Endometrium (tissue), 2 donors: ENCODE measurements around the gene KCNA2.

ENCODE experiments used
- FAIRE-seq: peaks from 2 replicates; lab custom pipeline; 2012; peaks lifted over from hg19 to GRCh38; lab: Jason Lieb, UNC
- donor health status: control.
- donor health status: control.

The KCNA2 gene

DNA sequence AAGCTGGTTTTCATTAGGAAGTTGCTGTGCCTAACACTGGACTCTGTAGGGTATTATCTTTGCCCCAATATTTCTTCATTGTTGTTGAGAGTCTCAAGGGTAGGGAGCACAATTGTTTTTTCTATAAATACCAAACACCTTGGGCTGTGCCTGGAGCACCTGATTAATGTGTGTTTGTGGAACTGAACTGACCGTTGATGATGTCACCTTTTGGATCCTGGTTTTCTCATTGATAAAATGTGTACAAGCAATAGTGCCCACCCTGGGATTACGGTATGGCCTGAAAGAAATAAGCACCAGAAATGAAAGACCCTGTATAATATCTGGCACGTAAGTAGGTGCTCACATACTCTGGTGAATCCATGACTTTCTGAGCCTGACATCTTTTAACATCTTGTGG, 39.3 kb downstream of the KCNA2 start:
- FAIRE-seq = no peak

DNA sequence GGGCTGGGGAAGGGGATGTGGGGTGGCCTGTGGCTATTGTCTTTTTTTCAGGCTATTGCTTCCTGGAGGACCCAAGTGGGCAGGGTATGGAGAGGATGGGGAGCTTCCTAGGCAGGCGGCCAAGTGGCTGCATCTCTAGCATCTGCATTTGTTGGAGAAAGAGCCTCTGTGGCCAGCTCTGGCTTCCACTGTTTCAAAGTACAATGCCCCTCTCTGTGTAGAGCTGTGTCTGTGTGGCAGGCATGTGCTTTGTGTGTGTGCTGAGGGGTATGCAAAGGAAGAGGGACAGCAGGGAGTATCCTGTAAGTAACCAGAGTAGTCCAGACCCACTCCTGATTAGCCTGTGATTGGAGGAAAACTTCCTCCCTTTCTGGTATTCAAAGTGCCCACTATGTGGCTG, 40.6 kb downstream of the KCNA2 start:
- no peak for FAIRE-seq

DNA sequence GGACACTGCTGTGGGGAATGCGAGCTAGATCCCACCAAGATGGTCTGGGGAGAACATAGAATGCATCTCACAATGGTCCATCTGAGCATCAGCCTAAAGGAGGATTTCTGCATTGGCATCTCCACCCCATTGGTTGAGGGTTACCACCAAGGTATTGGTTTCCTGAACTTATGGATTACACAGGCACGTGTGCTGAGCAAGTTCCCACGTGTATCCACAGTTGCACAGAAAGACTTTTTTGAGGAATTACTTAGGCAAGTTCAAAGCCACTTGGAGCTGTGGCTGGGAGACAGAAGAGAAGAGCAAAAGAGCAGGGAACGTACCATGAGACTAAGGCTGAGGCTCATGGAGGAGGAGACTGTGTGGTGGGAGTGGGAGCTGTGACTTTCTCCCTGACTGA, 43.1 kb downstream of the KCNA2 start:
- no peak for FAIRE-seq

DNA sequence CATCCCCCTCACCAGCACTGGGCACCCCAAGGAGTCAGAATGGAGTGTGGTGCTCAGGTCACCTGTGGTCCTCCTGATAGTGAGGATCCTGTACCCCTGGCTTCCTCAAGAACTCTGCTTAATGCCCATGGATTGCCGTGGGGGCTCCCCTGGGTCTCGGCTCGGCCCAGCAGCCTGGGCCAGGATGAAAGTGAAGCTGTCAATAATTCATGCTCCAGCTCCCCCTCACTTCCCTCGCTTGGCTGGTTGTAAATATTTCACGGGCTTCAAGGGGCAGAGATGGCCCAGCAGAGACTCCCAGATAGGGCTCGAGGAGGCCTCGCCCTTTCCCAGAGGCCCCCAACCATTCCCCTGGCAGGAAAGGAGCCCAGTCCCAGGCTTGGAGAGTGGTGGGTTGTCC, 44.6 kb downstream of the KCNA2 start:
- no peak for FAIRE-seq

DNA sequence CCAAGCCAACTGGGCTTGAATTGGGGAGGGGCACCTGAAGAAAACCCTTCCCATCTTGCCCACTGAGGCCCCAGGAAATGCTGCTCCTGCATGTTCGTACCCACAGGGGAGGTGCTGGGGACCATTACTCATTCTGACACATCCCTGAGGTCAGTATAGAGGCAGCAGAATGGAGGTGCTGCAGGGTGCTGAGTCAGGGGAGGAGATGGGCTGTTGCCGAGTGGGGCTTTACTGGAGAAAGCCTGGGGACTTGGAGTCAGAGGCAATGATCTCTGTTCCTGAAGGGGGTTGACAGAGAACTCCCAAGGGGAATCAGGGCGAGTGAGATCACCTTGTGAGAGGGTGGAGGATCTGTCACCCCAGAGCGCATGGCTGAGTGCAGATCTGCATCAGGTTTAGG, 47.0 kb downstream of the KCNA2 start:
- FAIRE-seq = no peak

DNA sequence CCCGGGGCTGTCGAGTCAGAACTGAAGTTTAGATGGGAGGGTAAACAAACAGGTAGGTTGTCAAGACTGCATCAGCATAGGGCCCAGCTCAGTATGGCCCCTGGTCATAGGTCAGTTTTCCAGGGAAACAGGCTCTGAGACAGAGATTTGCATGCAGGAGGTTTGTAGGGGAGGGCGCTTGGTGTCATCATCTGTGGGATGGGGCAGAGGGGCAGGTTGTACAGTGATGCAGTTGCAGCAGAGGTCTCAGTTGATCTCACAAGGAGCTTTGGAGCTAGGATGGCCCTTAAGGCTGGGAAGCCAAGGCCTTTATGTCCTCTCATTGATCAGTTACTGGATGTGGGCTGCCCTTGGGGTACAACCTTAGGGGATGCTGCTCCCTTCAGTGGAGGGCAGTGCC, 48.7 kb downstream of the KCNA2 start:
- no peak for FAIRE-seq

DNA sequence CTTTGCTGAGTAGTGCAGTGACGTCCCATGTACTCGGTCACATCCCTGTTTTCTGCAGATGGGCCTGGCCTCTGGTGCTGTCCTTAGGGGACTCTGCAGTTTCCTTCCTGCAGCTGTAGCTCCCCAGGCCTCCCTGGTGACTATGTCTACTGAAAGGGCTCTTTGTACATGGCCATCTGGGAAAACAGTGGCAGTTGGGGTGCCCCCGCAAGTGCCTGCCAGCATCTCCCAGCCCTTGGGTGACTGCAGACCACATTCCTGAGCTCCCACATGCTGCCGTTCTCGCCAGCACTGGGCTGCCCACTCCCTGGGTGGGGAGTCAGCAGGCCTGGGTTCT, 49.7 kb downstream of the KCNA2 start:
- FAIRE-seq = no peak

DNA sequence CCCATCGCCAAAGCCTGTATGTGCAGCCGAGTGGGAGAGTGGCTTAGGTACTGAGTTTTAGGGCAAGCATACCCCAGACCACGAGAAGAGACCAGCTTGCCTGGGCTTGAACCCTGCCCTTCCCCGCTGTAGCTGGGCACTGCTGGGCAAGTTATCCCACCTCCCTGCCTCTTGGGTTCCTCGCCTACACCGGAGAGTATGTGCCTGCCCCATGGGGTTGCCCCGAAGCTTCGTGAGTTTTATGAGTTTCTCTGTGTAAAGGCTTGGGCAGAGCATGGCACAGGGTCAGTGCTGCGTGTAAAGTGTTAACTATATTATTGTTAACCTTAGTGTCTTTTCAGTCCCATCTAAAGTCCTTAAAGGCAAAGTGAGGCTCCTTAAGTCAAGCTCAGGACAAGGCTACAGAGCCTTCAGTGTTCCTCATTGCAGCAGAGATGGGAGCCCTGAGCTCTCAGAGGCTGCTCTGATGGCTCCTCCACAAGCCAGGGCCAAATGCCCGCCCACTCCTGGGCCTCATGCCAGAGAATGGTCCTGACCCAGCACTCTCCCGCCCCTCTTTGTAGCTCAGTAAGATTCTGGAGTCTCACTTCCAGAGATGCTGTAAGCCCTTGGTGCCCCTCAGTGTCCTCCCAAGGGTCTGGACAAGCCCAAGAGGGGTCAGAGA, 50.2 kb downstream of the KCNA2 start:
- no peak for FAIRE-seq

DNA sequence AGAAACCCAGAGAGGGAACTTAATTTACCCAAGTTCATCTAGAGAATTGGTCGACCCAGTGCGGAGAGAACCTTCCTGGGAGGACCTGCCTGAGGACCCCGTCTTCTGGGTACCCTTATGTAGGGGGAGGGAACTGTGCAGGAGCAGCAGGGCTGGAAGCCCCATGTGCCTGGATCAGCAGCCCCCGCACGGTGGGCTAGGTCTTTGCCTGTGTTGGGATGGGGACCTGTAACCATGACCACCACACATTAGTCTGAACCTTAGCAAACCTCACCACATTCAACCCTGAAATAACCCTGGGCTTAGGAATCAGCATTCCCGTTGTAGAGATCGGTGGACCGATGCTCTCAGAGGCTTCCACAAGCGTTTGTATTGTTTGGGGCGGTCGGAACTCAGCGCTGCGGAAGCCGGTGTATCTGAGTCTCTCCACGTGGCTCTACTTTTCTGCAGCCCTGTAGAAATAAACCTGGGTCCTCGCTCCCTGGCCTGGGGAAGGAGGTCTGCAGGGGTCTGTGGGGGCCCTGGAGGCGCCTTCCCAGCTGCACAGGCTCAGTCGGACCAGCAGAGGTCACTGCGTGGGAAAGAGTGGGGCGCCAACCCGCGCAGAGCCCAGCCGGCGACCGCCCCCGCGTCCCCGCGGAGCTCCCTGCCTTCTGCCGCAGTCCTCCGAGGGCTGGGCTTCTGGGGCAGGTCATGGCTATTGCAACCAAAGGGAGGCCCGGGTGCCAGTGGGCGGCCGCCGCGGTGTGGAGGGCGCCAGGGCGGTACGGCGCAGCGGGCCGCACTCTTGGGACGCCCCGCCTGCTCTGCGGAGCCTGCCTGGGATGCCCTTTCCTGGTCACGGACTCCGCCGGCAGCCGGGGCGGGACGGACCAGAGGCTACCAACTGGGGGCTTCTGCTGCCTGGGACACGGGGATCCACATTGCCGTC, 51.0 kb downstream of the KCNA2 start:
- no peak for FAIRE-seq

DNA sequence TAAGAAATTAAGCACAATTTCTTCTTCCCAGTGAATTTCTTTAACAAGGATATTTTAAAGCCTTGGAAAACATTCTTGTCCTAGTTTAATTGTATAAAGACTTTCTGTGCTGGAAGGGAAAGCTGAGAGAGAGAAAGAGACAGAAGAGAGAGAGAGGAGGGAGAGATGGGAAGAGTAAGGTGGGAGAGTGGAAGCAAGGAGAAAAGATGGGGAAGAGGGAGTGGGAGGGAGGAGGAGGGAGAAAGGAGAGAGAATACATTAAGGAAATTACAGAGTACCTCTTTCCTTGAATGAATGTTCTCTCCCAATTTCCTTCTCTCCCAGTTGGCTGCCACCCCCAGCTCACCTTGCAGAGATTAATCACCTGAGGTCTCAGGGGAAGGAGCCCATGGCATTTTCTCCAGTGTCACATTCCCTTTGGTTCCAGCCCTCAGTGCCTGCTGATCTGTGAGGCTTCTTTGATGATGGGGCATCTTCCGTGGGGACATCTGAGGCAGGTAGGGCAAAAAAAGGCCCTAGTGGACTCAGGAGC, 54.8 kb downstream of the KCNA2 start:
- FAIRE-seq = no peak

DNA sequence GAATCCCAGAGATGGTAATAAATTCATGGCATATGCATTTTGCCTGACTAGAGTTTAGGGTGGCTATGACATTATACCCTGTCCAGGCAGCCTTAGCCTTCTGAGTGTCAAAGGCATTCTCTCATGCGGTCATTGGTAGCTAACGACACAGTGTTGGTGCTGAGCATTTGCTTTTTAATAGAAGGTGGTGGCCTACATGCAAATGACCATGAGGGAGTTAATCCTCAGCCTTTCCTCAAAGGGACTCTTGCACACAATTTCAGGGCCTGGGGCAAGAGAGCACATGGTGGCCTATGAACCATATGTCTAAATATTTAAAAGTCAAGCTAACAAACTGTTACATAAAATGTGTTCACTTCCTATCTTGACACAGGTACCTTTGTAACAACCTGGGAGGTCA, 56.3 kb downstream of the KCNA2 start:
- no peak for FAIRE-seq

DNA sequence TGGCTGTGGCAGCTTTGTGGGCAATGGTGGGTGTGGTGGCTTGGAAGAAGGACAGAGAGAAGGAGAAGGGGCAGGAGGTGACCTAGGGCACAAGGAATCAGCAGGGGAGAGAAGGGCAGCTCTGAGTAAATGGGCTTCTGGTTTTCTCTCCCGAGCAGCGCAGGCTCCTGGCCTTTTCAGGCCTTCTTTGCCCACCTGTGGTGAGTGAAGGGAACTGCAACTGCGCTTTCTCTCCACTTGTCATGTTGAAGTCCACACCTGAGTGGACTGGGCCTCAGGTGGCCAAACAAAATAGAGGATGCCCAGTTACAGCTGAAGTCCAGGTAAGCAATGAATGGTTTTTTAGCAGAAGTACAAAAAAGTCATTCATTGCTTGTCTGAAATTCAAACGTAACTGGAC, 57.8 kb downstream of the KCNA2 start:
- FAIRE-seq = no peak

DNA sequence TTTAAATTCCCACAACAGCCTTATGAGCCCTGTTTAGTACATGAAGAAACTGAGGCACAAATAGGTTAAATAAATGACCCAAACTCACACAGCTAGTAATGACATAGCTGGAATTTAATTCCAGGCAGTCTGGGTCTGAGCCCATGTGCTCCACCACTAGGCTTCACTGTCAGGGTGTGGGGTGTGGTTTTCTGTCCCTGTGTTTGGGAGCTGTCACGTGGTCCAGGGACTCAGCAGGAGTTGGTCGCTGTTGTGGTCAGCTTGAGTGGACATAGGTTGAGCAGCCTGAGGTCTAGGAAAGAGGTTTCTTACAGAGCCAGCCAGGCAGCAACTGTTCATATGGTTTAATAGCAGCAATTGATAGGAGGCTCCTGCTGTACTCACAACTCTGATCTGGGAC, 59.1 kb downstream of the KCNA2 start:
- FAIRE-seq = no peak

DNA sequence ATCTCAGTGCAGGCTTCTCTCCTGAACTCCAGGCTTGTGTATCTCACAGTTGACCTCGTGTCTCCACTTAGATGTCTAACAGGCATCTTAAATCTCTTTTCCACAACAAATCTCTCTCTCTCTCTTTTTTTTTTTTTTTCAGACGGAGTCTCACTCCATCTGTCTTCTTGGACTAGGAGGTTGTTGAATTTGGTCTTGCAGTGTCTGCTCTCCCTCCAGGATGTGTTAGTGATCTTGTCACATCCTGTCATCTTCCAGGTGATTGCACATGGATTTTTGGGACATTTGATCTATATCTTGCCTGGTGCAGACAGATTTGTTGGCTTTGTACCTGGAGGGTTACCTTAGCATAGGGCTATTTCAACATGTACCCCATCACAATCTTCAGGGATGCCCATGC, 60.7 kb downstream of the KCNA2 start:
- FAIRE-seq = no peak

DNA sequence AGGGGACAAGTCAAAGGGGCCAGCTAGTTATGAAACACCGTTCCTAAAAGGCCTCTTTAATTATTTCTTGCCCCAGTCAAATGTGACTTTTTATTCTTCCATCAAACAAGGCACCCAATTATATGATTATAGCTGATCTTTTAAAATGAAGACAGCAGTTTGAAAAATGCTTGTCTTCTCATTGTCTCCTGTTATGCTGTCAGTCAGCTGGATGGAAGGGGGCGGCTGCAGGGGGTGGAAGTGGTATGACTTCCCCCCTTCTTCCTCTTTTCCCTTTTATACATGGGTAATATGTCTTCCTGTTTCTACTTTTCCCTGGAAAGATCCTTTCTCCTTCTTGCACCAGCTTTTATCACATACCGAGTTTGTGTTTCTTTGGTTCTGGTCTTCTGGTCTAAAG, 61.4 kb downstream of the KCNA2 start:
- no peak for FAIRE-seq
